COR-L47 (cell line): ENCODE measurements around the gene MRGPRE.
A peak's percentile ranks its signal among the peaks of the same experiment; 100 is the strongest.

Experiments used
- DNase-seq: peaks from one replicate; lab custom pipeline; 2025; lab: John Stamatoyannopoulos, UW

MRGPRE gene

GRCh38 chr11:3213659-3214419 lies 18.4 kb downstream of the MRGPRE start:
- no peak for DNase-seq

- DNase-seq = no peak
These were observed 23.9 kb downstream of the MRGPRE start for GRCh38 chr11:3208272-3208671.

GRCh38 chr11:3207526-3208189 lies 24.6 kb downstream of the MRGPRE start:
- no peak for DNase-seq

- no peak for DNase-seq
These were observed 25.4 kb downstream of the MRGPRE start for GRCh38 chr11:3206922-3207204.

- no peak for DNase-seq
These were observed 25.9 kb downstream of the MRGPRE start for GRCh38 chr11:3206156-3206921.

GRCh38 chr11:3205261-3206155 lies 26.7 kb downstream of the MRGPRE start:
- no peak for DNase-seq

- DNase-seq = no peak
These were observed 27.8 kb downstream of the MRGPRE start for GRCh38 chr11:3204141-3205015.

- peak; percentile 64 for DNase-seq
These were observed 28.8 kb downstream of the MRGPRE start for GRCh38 chr11:3203221-3204043.

GRCh38 chr11:3202759-3203158 lies 29.5 kb downstream of the MRGPRE start:
- DNase-seq = no peak

- DNase-seq = no peak
These were observed 29.9 kb downstream of the MRGPRE start for GRCh38 chr11:3202305-3202704.

GRCh38 chr11:3201677-3202181 lies 30.5 kb downstream of the MRGPRE start:
- DNase-seq = no peak

GRCh38 chr11:3201112-3201581 lies 31.1 kb downstream of the MRGPRE start:
- DNase-seq = no peak

GRCh38 chr11:3200388-3201111 lies 31.7 kb downstream of the MRGPRE start:
- DNase-seq = no peak

- DNase-seq = no peak
These were observed 32.5 kb downstream of the MRGPRE start for GRCh38 chr11:3199537-3200295.

GRCh38 chr11:3198815-3199214 lies 33.4 kb downstream of the MRGPRE start:
- DNase-seq = no peak

- no peak for DNase-seq
These were observed 34.2 kb downstream of the MRGPRE start for GRCh38 chr11:3197878-3198528.

- no peak for DNase-seq
These were observed 35.0 kb downstream of the MRGPRE start for GRCh38 chr11:3197044-3197695.
